Measurements from ENCODE around the gene SCGB2B2.
"Not testable (repeated sequence)": the region's sequence is repeated elsewhere in the genome, so short reads cannot be mapped to it uniquely, and the experiment has no call there.

Gene SCGB2B2

GRCh38 chr19:34671972-34672371 lies 5.0 kb downstream of the SCGB2B2 start:
- Histone ChIP-seq H3K27ac (no peak overlapping the region), H3K9me3 (peaks cover 7% of the 10 kb centered on the region), H3K4me3 (ENCODE audit: low read depth in 1 of 2, low read length in 1 of 2) (no peak overlapping the region), H3K4me1 (ENCODE audit: control insufficient read depth in 1 of 2, insufficient read depth in 1 of 2, low read depth in 1 of 2, low read length in 1 of 2) (peaks cover 3 to 5% of the 10 kb centered on the region in 2 experiments), H3K27me3 (peaks cover 47% of the 10 kb centered on the region), H3K36me3 (no peaks in the 10 kb centered on the region)
- TF ChIP-seq CTCF (IDR thresholded peaks at IDR 0.05), result no peak

GRCh38 chr19:34669305-34669704 lies 7.7 kb downstream of the SCGB2B2 start:
- no peak overlapping the region for H3K4me3 ChIP-seq (ENCODE audit: low read depth in 1 of 2, low read length in 1 of 2)
- H3K36me3 ChIP-seq, result no peaks in the 10 kb centered on the region
- H3K9me3 ChIP-seq, result no peaks in the 10 kb centered on the region
- H3K27me3 ChIP-seq, result peaks cover 27% of the 10 kb centered on the region
- no peaks in the 10 kb centered on the region for H3K4me1 ChIP-seq (ENCODE audit: control insufficient read depth in 1 of 2, insufficient read depth in 1 of 2, low read depth in 1 of 2, low read length in 1 of 2)
- TF ChIP-seq CTCF (IDR thresholded peaks at IDR 0.05), result no peak
- H3K27ac ChIP-seq, result no peak overlapping the region

GRCh38 chr19:34668690-34669089 lies 8.3 kb downstream of the SCGB2B2 start:
- H3K36me3 ChIP-seq; H3K27ac ChIP-seq; H3K4me3 ChIP-seq (ENCODE audit: low read depth in 1 of 2, low read length in 1 of 2); H3K9me3 ChIP-seq; H3K4me1 ChIP-seq (ENCODE audit: control insufficient read depth in 1 of 2, insufficient read depth in 1 of 2, low read depth in 1 of 2, low read length in 1 of 2): not testable (repeated sequence)
- H3K27me3 ChIP-seq, result peaks cover 21% of the 10 kb centered on the region

- not testable (repeated sequence) for H3K4me1 ChIP-seq (ENCODE audit: control insufficient read depth in 1 of 2, insufficient read depth in 1 of 2, low read depth in 1 of 2, low read length in 1 of 2); H3K4me3 ChIP-seq (ENCODE audit: low read depth in 1 of 2, low read length in 1 of 2); H3K9me3 ChIP-seq; H3K27ac ChIP-seq; H3K36me3 ChIP-seq
- peaks cover 16% of the 10 kb centered on the region for H3K27me3 ChIP-seq
These were observed 8.8 kb downstream of the SCGB2B2 start for GRCh38 chr19:34668077-34668689.

- Histone ChIP-seq H3K27ac (no peak overlapping the region), H3K36me3 (no peaks in the 10 kb centered on the region), H3K4me1 (ENCODE audit: control insufficient read depth in 1 of 2, insufficient read depth in 1 of 2, low read depth in 1 of 2, low read length in 1 of 2) (no peaks in the 10 kb centered on the region), H3K4me3 (ENCODE audit: low read depth in 1 of 2, low read length in 1 of 2) (no peak overlapping the region), H3K9me3 (no peaks in the 10 kb centered on the region), H3K27me3 (peaks cover 10% of the 10 kb centered on the region)
- TF ChIP-seq CTCF (IDR thresholded peaks at IDR 0.05), result no peak
These were observed 9.4 kb downstream of the SCGB2B2 start for GRCh38 chr19:34667349-34668076.

GRCh38 chr19:34666958-34667265 lies 10.0 kb downstream of the SCGB2B2 start:
- no peak for TF ChIP-seq CTCF (IDR thresholded peaks at IDR 0.05)
- no peak overlapping the region for H3K4me3 ChIP-seq (ENCODE audit: low read depth in 1 of 2, low read length in 1 of 2)
- peaks cover 6% of the 10 kb centered on the region for H3K27me3 ChIP-seq
- no peak overlapping the region for H3K27ac ChIP-seq
- no peaks in the 10 kb centered on the region for H3K9me3 ChIP-seq
- H3K36me3 ChIP-seq, result no peaks in the 10 kb centered on the region
- no peaks in the 10 kb centered on the region for H3K4me1 ChIP-seq (ENCODE audit: control insufficient read depth in 1 of 2, insufficient read depth in 1 of 2, low read depth in 1 of 2, low read length in 1 of 2)
